Measurements from ENCODE around the gene LARGE2.
A peak's percentile ranks its signal among the peaks of the same experiment; 100 is the strongest.

Gene LARGE2

GRCh38 chr11:45913942-45914635 lies 8.4 kb upstream of the LARGE2 start:
- no peak for DNase-seq (ENCODE audit: low read depth in 2 of 2)

- DNase-seq (ENCODE audit: low read depth in 2 of 2), result no peak
Measured at GRCh38 chr11:45915446-45915845, 7.0 kb upstream of the LARGE2 start.

GRCh38 chr11:45917286-45917622 lies 5.2 kb upstream of the LARGE2 start:
- no peak for DNase-seq (ENCODE audit: low read depth in 2 of 2)

- DNase-seq (ENCODE audit: low read depth in 2 of 2), result peak; percentile 87 to 88
Measured at GRCh38 chr11:45917623-45918330, 4.7 kb upstream of the LARGE2 start, which contains the start of gene PEX16. PEX16 (minus strand) TSS chr11:45917877; CDS start chr11:45917811, 66 bp downstream.

GRCh38 chr11:45918331-45918941 lies 4.0 kb upstream of the LARGE2 start:
- DNase-seq (ENCODE audit: low read depth in 2 of 2), result peak; percentile 35 to 64

GRCh38 chr11:45918962-45919675 lies 3.3 kb upstream of the LARGE2 start:
- DNase-seq (ENCODE audit: low read depth in 2 of 2), result no peak

- no peak for DNase-seq (ENCODE audit: low read depth in 2 of 2)
Measured at GRCh38 chr11:45919806-45920530, 2.5 kb upstream of the LARGE2 start.

GRCh38 chr11:45920531-45921477 lies 1.7 kb upstream of the LARGE2 start:
- no peak for DNase-seq (ENCODE audit: low read depth in 2 of 2)

GRCh38 chr11:45921561-45922424 lies 663 bp upstream of the LARGE2 start:
- no peak for DNase-seq (ENCODE audit: low read depth in 2 of 2)

- no peak for DNase-seq (ENCODE audit: low read depth in 2 of 2)
Measured at GRCh38 chr11:45924036-45924915, 1.8 kb downstream of the LARGE2 start.

GRCh38 chr11:45924927-45925326 lies 2.5 kb downstream of the LARGE2 start:
- DNase-seq (ENCODE audit: low read depth in 2 of 2), result no peak

- DNase-seq (ENCODE audit: low read depth in 2 of 2), result no peak
Measured at GRCh38 chr11:45925550-45925949, 3.1 kb downstream of the LARGE2 start.

GRCh38 chr11:45926001-45926401 lies 3.5 kb downstream of the LARGE2 start:
- no peak for DNase-seq (ENCODE audit: low read depth in 2 of 2)

GRCh38 chr11:45926536-45927331 lies 4.3 kb downstream of the LARGE2 start:
- DNase-seq (ENCODE audit: low read depth in 2 of 2), result no peak

GRCh38 chr11:45927332-45927683 lies 4.9 kb downstream of the LARGE2 start:
- no peak for DNase-seq (ENCODE audit: low read depth in 2 of 2)

- no peak for DNase-seq (ENCODE audit: low read depth in 2 of 2)
Measured at GRCh38 chr11:45927684-45928413, 5.4 kb downstream of the LARGE2 start.

Data from activated CD4-positive, alpha-beta T cell treated with anti-CD3 and anti-CD28 coated beads for 24 hours (primary cell).